ENCODE data around the gene TSPEAR. TPM values are rescaled to one million over a fixed set of nuclear protein-coding genes. Genes with fewer than 3 reads are reported as not detected.

TSPEAR gene
- total and polyA plus RNA-seq, 2 of the 13 experiments (the other 11 are each of a cell fraction or from before 2014, with no cell fraction given) = 0.07 to 0.32 TPM

DNA sequence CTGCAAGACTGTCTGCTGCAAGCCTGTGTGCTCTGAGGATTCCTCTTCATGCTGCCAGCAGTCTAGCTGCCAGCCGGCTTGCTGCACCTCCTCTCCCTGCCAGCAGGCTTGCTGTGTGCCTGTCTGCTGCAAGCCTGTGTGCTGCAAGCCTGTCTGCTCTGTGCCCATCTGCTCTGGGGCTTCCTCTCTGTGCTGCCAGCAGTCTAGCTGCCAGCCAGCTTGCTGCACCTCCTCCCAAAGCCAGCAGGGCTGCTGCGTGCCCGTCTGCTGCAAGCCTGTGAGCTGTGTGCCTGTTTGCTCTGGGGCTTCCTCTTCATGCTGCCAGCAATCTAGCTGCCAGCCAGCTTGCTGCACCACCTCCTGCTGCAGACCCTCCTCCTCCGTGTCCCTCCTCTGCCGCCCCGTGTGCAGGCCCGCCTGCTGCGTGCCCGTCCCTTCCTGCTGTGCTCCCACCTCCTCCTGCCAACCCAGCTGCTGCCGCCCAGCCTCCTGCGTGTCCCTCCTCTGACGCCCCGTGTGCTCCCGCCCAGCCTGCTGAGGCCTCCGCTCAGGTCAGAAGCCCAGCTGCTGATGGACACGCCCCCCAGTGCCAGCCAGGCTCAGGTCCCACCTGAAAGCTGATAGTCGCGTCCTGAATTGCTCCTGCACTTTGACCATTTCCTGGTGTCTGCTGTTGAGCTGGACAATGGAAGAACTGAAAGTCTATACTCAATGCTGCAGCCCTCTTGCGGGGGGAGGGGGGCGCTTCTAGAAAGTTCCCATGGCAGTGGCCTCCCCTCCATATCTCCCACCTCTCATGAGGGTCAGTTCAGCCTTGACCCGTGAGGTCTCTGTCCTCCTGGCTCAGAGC lies 136.7 kb downstream of the TSPEAR start (continued):
- TF ChIP-seq, protein P1, sequence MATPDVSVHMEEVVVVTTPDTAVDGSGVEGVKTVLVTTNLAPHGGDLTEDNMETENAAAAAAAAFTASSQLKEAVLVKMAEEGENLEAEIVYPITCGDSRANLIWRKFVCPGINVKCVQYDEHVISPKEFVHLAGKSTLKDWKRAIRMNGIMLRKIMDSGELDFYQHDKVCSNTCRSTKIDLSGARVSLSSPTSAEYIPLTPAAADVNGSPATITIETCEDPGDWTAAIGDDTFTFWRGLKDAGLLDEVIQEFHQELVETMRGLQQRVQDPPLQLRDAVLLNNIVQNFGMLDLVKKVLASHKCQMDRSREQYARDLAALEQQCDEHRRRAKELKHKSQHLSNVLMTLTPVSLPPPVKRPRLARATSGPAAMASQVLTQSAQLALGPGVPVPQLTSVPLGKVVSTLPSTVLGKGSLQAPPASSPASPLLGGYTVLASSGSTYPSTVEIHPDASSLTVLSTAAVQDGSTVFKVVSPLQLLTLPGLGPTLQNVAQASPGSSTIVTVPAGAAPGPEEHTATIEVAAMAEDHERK (CRISPR knock-in tag; IDR thresholded peaks at IDR 0.05; ENCODE audit: low read depth) = no peak
- peak; percentile 88 for TF ChIP-seq RXRB (CRISPR knock-in tag; IDR thresholded peaks at IDR 0.05; ENCODE audit: borderline replicate concordance)
- TF ChIP-seq RFX3 (CRISPR knock-in tag; IDR thresholded peaks at IDR 0.05) = no peak
- no peak for TF ChIP-seq PAWR (CRISPR knock-in tag; IDR thresholded peaks at IDR 0.05; ENCODE audit: borderline replicate concordance)
- TF ChIP-seq NR2F2 (IDR thresholded peaks at IDR 0.05; ENCODE audit: borderline replicate concordance, low read depth) = no peak
- peak; percentile 55; the same call in 1 of the 2 replicates for TF ChIP-seq PITX1 (CRISPR knock-in tag; IDR thresholded peaks at IDR 0.05)
- TF ChIP-seq, protein P2, sequence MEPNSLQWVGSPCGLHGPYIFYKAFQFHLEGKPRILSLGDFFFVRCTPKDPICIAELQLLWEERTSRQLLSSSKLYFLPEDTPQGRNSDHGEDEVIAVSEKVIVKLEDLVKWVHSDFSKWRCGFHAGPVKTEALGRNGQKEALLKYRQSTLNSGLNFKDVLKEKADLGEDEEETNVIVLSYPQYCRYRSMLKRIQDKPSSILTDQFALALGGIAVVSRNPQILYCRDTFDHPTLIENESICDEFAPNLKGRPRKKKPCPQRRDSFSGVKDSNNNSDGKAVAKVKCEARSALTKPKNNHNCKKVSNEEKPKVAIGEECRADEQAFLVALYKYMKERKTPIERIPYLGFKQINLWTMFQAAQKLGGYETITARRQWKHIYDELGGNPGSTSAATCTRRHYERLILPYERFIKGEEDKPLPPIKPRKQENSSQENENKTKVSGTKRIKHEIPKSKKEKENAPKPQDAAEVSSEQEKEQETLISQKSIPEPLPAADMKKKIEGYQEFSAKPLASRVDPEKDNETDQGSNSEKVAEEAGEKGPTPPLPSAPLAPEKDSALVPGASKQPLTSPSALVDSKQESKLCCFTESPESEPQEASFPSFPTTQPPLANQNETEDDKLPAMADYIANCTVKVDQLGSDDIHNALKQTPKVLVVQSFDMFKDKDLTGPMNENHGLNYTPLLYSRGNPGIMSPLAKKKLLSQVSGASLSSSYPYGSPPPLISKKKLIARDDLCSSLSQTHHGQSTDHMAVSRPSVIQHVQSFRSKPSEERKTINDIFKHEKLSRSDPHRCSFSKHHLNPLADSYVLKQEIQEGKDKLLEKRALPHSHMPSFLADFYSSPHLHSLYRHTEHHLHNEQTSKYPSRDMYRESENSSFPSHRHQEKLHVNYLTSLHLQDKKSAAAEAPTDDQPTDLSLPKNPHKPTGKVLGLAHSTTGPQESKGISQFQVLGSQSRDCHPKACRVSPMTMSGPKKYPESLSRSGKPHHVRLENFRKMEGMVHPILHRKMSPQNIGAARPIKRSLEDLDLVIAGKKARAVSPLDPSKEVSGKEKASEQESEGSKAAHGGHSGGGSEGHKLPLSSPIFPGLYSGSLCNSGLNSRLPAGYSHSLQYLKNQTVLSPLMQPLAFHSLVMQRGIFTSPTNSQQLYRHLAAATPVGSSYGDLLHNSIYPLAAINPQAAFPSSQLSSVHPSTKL (CRISPR knock-in tag; IDR thresholded peaks at IDR 0.05) = peak; percentile 61
- no peak for TF ChIP-seq NFRKB (IDR thresholded peaks at IDR 0.05)
- no peak for TF ChIP-seq TP53 (CRISPR knock-in tag; conservative IDR thresholded peaks at IDR 0.05)
- TF ChIP-seq, protein P3, sequence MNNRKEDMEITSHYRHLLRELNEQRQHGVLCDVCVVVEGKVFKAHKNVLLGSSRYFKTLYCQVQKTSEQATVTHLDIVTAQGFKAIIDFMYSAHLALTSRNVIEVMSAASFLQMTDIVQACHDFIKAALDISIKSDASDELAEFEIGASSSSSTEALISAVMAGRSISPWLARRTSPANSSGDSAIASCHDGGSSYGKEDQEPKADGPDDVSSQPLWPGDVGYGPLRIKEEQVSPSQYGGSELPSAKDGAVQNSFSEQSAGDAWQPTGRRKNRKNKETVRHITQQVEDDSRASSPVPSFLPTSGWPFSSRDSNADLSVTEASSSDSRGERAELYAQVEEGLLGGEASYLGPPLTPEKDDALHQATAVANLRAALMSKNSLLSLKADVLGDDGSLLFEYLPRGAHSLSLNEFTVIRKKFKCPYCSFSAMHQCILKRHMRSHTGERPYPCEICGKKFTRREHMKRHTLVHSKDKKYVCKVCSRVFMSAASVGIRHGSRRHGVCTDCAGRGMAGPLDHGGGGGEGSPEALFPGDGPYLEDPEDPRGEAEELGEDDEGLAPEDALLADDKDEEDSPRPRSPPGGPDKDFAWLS (CRISPR knock-in tag; IDR thresholded peaks at IDR 0.05; ENCODE audit: borderline replicate concordance) = no peak
- TF ChIP-seq, protein P4, sequence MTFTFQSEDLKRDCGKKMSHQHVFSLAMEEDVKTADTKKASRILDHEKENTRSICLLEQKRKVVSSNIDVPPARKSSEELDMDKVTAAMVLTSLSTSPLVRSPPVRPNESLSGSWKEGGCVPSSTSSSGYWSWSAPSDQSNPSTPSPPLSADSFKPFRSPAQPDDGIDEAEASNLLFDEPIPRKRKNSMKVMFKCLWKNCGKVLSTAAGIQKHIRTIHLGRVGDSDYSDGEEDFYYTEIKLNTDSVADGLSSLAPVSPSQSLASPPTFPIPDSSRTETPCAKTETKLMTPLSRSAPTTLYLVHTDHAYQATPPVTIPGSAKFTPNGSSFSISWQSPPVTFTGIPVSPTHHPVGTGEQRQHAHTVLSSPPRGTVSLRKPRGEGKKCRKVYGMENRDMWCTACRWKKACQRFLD (CRISPR knock-in tag; IDR thresholded peaks at IDR 0.05; ENCODE audit: borderline replicate concordance) = no peak
- no peak for TF ChIP-seq CBX1 (IDR thresholded peaks at IDR 0.05; ENCODE audit: low read depth)
- TF ChIP-seq TEAD2 (CRISPR knock-in tag; IDR thresholded peaks at IDR 0.05) = no peak
- TF ChIP-seq, protein P5, sequence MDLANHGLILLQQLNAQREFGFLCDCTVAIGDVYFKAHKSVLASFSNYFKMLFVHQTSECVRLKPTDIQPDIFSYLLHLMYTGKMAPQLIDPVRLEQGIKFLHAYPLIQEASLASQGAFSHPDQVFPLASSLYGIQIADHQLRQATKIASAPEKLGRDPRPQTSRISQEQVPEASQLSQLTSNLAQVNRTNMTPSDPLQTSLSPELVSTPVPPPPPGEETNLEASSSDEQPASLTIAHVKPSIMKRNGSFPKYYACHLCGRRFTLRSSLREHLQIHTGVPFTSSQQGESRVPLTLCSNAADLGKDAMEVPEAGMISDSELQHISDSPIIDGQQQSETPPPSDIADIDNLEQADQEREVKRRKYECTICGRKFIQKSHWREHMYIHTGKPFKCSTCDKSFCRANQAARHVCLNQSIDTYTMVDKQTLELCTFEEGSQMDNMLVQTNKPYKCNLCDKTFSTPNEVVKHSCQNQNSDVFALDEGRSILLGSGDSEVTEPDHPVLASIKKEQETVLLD (CRISPR knock-in tag; IDR thresholded peaks at IDR 0.05; ENCODE audit: low read depth) = no peak
- TF ChIP-seq, protein P6, sequence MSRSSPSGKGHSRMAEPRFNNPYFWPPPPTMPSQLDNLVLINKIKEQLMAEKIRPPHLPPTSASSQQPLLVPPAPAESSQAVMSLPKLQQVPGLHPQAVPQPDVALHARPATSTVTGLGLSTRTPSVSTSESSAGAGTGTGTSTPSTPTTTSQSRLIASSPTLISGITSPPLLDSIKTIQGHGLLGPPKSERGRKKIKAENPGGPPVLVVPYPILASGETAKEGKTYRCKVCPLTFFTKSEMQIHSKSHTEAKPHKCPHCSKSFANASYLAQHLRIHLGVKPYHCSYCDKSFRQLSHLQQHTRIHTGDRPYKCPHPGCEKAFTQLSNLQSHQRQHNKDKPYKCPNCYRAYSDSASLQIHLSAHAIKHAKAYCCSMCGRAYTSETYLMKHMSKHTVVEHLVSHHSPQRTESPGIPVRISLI (CRISPR knock-in tag; IDR thresholded peaks at IDR 0.05; ENCODE audit: borderline replicate concordance) = no peak
- TF ChIP-seq KAT2B (IDR thresholded peaks at IDR 0.05; ENCODE audit: borderline replicate concordance, low read depth, low read length) = no peak
- no peak; the same call in 1 of the 2 replicates for TF ChIP-seq ZSCAN21 (CRISPR knock-in tag; IDR thresholded peaks at IDR 0.05; ENCODE audit: borderline replicate concordance)
- peak; percentile 15; the same call in 1 of the 2 replicates for TF ChIP-seq STAG1 (CRISPR knock-in tag; IDR thresholded peaks at IDR 0.05)
